ENCODE data around the gene ANKDD1B. TPM values are rescaled to one million over a fixed set of nuclear protein-coding genes. Genes with fewer than 3 reads are reported as not detected.

ANKDD1B gene
- total RNA-seq, 1 donor, result 0.72 TPM

DNA sequence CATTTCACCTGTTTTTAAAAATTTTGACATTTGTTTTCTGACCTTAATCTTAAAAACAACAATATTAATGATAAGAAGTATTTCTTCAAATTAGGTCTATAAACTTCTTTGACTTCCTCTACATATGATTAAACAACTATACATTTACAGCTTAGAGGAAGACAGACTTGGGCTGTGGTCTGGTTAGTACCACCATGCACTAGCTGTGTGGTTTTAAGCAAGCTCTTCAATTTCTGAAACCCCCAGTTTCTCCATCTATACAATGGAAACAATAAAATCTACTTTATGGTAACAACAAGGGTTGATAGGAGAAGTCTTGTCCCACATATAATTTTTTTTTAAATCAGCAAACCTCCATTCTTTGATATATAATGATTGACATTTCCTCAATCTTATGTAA is 15.7 kb downstream of the ANKDD1B start:
- H2AFZ ChIP-seq (ENCODE audit: low read length), result no peak overlapping the region
- H4K20me1 ChIP-seq (ENCODE audit: insufficient read depth, low read length), result no peaks in the 10 kb centered on the region
- TF ChIP-seq, protein P1, sequence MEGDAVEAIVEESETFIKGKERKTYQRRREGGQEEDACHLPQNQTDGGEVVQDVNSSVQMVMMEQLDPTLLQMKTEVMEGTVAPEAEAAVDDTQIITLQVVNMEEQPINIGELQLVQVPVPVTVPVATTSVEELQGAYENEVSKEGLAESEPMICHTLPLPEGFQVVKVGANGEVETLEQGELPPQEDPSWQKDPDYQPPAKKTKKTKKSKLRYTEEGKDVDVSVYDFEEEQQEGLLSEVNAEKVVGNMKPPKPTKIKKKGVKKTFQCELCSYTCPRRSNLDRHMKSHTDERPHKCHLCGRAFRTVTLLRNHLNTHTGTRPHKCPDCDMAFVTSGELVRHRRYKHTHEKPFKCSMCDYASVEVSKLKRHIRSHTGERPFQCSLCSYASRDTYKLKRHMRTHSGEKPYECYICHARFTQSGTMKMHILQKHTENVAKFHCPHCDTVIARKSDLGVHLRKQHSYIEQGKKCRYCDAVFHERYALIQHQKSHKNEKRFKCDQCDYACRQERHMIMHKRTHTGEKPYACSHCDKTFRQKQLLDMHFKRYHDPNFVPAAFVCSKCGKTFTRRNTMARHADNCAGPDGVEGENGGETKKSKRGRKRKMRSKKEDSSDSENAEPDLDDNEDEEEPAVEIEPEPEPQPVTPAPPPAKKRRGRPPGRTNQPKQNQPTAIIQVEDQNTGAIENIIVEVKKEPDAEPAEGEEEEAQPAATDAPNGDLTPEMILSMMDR (IDR thresholded peaks at IDR 0.05; ENCODE audit: extremely low read depth, low read depth, low read length), result no peak
- no peaks in the 10 kb centered on the region for H3K79me2 ChIP-seq (ENCODE audit: insufficient read depth, low read length)
- no peak overlapping the region for H3K27ac ChIP-seq (ENCODE audit: low read depth, low read length)
- no peaks in the 10 kb centered on the region for H3K9me3 ChIP-seq (ENCODE audit: low read depth, low read length)
- DNase-seq (ENCODE audit: insufficient read length, low spot score, missing footprints), result no peak
- no peak overlapping the region for H3K4me2 ChIP-seq (ENCODE audit: insufficient read depth, low read length)
- no peaks in the 10 kb centered on the region for H3K27me3 ChIP-seq (ENCODE audit: insufficient read depth, low read length)
- no peak overlapping the region for H3K4me3 ChIP-seq (ENCODE audit: insufficient read depth, low read length)
- H3K4me1 ChIP-seq (ENCODE audit: insufficient read depth, low read length), result no peaks in the 10 kb centered on the region
- no peaks in the 10 kb centered on the region for H3K36me3 ChIP-seq (ENCODE audit: insufficient read depth, low read length)

- no peak overlapping the region for H3K4me3 ChIP-seq (ENCODE audit: insufficient read depth, low read length)
- no peaks in the 10 kb centered on the region for H3K79me2 ChIP-seq (ENCODE audit: insufficient read depth, low read length)
- H3K4me1 ChIP-seq (ENCODE audit: insufficient read depth, low read length), result no peaks in the 10 kb centered on the region
- no peak overlapping the region for H2AFZ ChIP-seq (ENCODE audit: low read length)
- no peaks in the 10 kb centered on the region for H3K27me3 ChIP-seq (ENCODE audit: insufficient read depth, low read length)
- no peak overlapping the region for H3K4me2 ChIP-seq (ENCODE audit: insufficient read depth, low read length)
- no peak for DNase-seq (ENCODE audit: insufficient read length, low spot score, missing footprints)
- TF ChIP-seq, protein P1 (IDR thresholded peaks at IDR 0.05; ENCODE audit: extremely low read depth, low read depth, low read length), result no peak
- H3K9me3 ChIP-seq (ENCODE audit: low read depth, low read length), result no peaks in the 10 kb centered on the region
- no peak overlapping the region for H3K27ac ChIP-seq (ENCODE audit: low read depth, low read length)
- no peaks in the 10 kb centered on the region for H4K20me1 ChIP-seq (ENCODE audit: insufficient read depth, low read length)
- H3K36me3 ChIP-seq (ENCODE audit: insufficient read depth, low read length), result no peaks in the 10 kb centered on the region
Observed at GRCh38 chr5:75627801-75628200, 16.5 kb downstream of the ANKDD1B start.

DNA sequence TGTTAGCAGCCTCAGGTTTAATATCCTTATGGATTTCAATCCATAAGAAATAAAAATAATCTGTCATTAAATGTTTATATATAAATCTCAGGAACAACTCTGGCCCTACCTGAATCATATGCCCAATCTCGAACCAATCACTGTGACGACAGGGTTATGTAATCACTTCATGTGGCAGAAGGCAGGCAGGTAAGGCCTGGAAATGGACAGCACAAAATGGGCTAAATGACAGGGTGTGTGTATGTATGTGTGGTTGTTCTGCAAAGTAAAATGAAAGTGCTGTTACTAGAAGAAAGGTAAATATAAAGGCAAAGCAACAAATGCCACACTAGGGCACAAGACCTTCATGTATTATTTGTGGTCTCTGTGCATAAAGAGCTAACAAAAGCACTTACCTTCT is 19.6 kb downstream of the ANKDD1B start:
- no peaks in the 10 kb centered on the region for H3K79me2 ChIP-seq (ENCODE audit: insufficient read depth, low read length)

DNA sequence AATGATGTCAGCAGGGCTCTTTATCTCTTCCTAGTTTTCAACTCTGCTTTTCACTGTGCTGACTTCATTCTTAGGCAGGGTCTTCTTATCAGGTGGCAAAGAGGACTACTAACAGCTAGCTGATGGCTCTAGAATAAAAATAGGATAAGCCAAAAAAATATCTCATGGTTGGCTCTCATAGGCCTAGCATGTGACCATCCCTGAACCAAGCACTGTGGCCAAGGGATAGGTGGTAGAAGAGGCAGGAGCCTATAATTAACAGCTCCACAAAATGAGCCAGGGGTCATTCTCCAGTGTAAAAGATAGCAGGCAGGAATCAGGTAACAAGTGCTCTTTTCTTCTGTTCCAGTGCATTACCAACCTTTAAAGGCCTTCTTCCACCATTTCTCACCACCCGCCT is 21.1 kb downstream of the ANKDD1B start:
- no peak overlapping the region for H2AFZ ChIP-seq (ENCODE audit: low read length)
- H3K27ac ChIP-seq (ENCODE audit: low read depth, low read length), result no peak overlapping the region
- no peaks in the 10 kb centered on the region for H3K4me1 ChIP-seq (ENCODE audit: insufficient read depth, low read length)
- H4K20me1 ChIP-seq (ENCODE audit: insufficient read depth, low read length), result no peaks in the 10 kb centered on the region
- H3K79me2 ChIP-seq (ENCODE audit: insufficient read depth, low read length), result no peaks in the 10 kb centered on the region
- DNase-seq (ENCODE audit: insufficient read length, low spot score, missing footprints), result no peak
- TF ChIP-seq, protein P1 (IDR thresholded peaks at IDR 0.05; ENCODE audit: extremely low read depth, low read depth, low read length), result no peak
- H3K4me3 ChIP-seq (ENCODE audit: insufficient read depth, low read length), result no peak overlapping the region
- H3K36me3 ChIP-seq (ENCODE audit: insufficient read depth, low read length), result no peaks in the 10 kb centered on the region
- H3K27me3 ChIP-seq (ENCODE audit: insufficient read depth, low read length), result no peaks in the 10 kb centered on the region
- H3K4me2 ChIP-seq (ENCODE audit: insufficient read depth, low read length), result no peak overlapping the region
- no peaks in the 10 kb centered on the region for H3K9me3 ChIP-seq (ENCODE audit: low read depth, low read length)

More for the DNA sequence above, 19.6 kb downstream of the ANKDD1B start:
- Histone ChIP-seq H3K27ac (ENCODE audit: low read depth, low read length) (no peak overlapping the region), H3K27me3 (ENCODE audit: insufficient read depth, low read length) (no peaks in the 10 kb centered on the region), H3K4me2 (ENCODE audit: insufficient read depth, low read length) (no peak overlapping the region), H4K20me1 (ENCODE audit: insufficient read depth, low read length) (no peaks in the 10 kb centered on the region), H2AFZ (ENCODE audit: low read length) (no peak overlapping the region), H3K9me3 (ENCODE audit: low read depth, low read length) (no peaks in the 10 kb centered on the region), H3K36me3 (ENCODE audit: insufficient read depth, low read length) (no peaks in the 10 kb centered on the region), H3K4me3 (ENCODE audit: insufficient read depth, low read length) (no peak overlapping the region), H3K4me1 (ENCODE audit: insufficient read depth, low read length) (no peaks in the 10 kb centered on the region)
- DNase-seq (ENCODE audit: insufficient read length, low spot score, missing footprints), result no peak
- TF ChIP-seq, protein P1 (IDR thresholded peaks at IDR 0.05; ENCODE audit: extremely low read depth, low read depth, low read length), result no peak
